ENCODE measurements around the gene PRDX1.
"Not testable (repeated sequence)": the region's sequence is repeated elsewhere in the genome, so short reads cannot be mapped to it uniquely, and the experiment has no call there.

PRDX1 gene

GRCh38 chr1:45535988-45536766 lies 14.5 kb upstream of the PRDX1 start:
- DNase-seq, result no peak

- DNase-seq, result no peak
Measured at GRCh38 chr1:45531873-45532272, 10.2 kb upstream of the PRDX1 start.

- DNase-seq, result no peak
Measured at GRCh38 chr1:45530632-45531135, 9.0 kb upstream of the PRDX1 start.

GRCh38 chr1:45526135-45526644 lies 4.5 kb upstream of the PRDX1 start:
- no peak for DNase-seq

GRCh38 chr1:45523975-45524374 lies 2.3 kb upstream of the PRDX1 start:
- DNase-seq, result not testable (repeated sequence)

GRCh38 chr1:45523516-45523915 lies 1.8 kb upstream of the PRDX1 start:
- DNase-seq, result not testable (repeated sequence)

GRCh38 chr1:45522324-45523104 lies 830 bp upstream of the PRDX1 start:
- no peak for DNase-seq

GRCh38 chr1:45519774-45520173 lies 1.9 kb downstream of the PRDX1 start:
- not testable (repeated sequence) for DNase-seq

- DNase-seq, result no peak
Measured at GRCh38 chr1:45518910-45519309, 2.8 kb downstream of the PRDX1 start.

GRCh38 chr1:45518366-45518765 lies 3.3 kb downstream of the PRDX1 start:
- DNase-seq, result not testable (repeated sequence)

GRCh38 chr1:45516465-45516864 lies 5.2 kb downstream of the PRDX1 start:
- DNase-seq, result no peak

GRCh38 chr1:45516036-45516435 lies 5.6 kb downstream of the PRDX1 start:
- no peak for DNase-seq

- DNase-seq, result not testable (repeated sequence)
Measured at GRCh38 chr1:45513532-45514260, 8.0 kb downstream of the PRDX1 start.

- peak; percentile 25 for DNase-seq
Measured at GRCh38 chr1:45512641-45513054, 9.0 kb downstream of the PRDX1 start.

- DNase-seq, result no peak
Measured at GRCh38 chr1:45510972-45511527, 10.6 kb downstream of the PRDX1 start.

GRCh38 chr1:45510036-45510971 lies 11.4 kb downstream of the PRDX1 start:
- no peak for DNase-seq

- DNase-seq, result no peak
Measured at GRCh38 chr1:45508295-45509151, 13.2 kb downstream of the PRDX1 start.

GRCh38 chr1:45507893-45508292 lies 13.8 kb downstream of the PRDX1 start:
- DNase-seq, result no peak

- DNase-seq, result no peak
Measured at GRCh38 chr1:45507195-45507594, 14.5 kb downstream of the PRDX1 start.

Data from activated CD4-positive, alpha-beta T cell treated with anti-CD3 and anti-CD28 coated beads for 1 hour (primary cell).